H1 (cell line): ENCODE measurements around the gene LRBA. TPM values are rescaled to one million over a fixed set of nuclear protein-coding genes. Genes with fewer than 3 reads are reported as not detected.

Experiments used
- CTCF ChIA-PET: fragments of 300-600 bp; sonication (Branson Sonifier 250); formaldehyde crosslinking; loops from one replicate; lab custom pipeline; 2021; ENCODE audit not compliant: partially characterized antibody; lab: Charles Lee
- POLR2A ChIA-PET: fragments of 300-600 bp; sonication (Branson Sonifier 250); formaldehyde crosslinking; loops from one replicate; lab custom pipeline; 2021; ENCODE audit warnings: inconsistent platforms; ENCODE audit not compliant: partially characterized antibody; lab: Charles Lee
- DNase-seq, 2 experiments: peaks; one replicate each; pipeline versions ENCODE4 v3.0.0 to v3.0.0-alpha.2; 2010 to 2022; ENCODE audit warnings: low spot score in 2 of 2, low read depth in 1 of 2, mixed read lengths in 1 of 2
- FAIRE-seq: peaks from 2 replicates; lab custom pipeline; 2011; peaks lifted over from hg19 to GRCh38; lab: Jason Lieb, UNC
- H2AFZ ChIP-seq: 2 replicates; pipeline ENCODE4 v1.8.1; 2012; ENCODE audit warnings: low read length, inconsistent platforms
- H2AK5ac ChIP-seq: 2 replicates; pipeline ENCODE4 v1.6.1; 2013; ENCODE audit warnings: low read depth, low read length
- H2BK120ac ChIP-seq: replicated peaks from 2 replicates; pipeline ENCODE3; 2013; ENCODE audit warnings: low read depth, low read length, inconsistent platforms
- H2BK12ac ChIP-seq: 2 replicates; pipeline ENCODE4 v1.6.1; 2013; ENCODE audit warnings: low read depth, low read length
- H2BK15ac ChIP-seq: 2 replicates; pipeline ENCODE4 v1.6.1; 2013; ENCODE audit warnings: low read length
- H2BK20ac ChIP-seq: 2 replicates; pipeline ENCODE4 v1.6.1; 2013; ENCODE audit warnings: low read length
- H2BK5ac ChIP-seq: 2 replicates; pipeline ENCODE4 v1.6.1; 2013; ENCODE audit warnings: low read depth, low read length
- H3K14ac ChIP-seq: 2 replicates; pipeline ENCODE4 v1.6.1; 2013; ENCODE audit warnings: inconsistent platforms; ENCODE audit not compliant: insufficient read length
- H3K18ac ChIP-seq: 2 replicates; pipeline ENCODE4 v1.6.1; 2013; ENCODE audit warnings: low read length; ENCODE audit errors: extremely low read depth
- H3K23ac ChIP-seq: 2 replicates; pipeline ENCODE4 v1.6.1; 2013; ENCODE audit warnings: inconsistent platforms; ENCODE audit not compliant: insufficient read length
- H3K23me2 ChIP-seq: 2 replicates; pipeline ENCODE4 v1.6.1; 2013; ENCODE audit warnings: low read depth, low read length
- H3K27ac ChIP-seq: 2 replicates; pipeline ENCODE4 v1.6.1; 2011; ENCODE audit warnings: low read depth, low read length, inconsistent platforms
- H3K27me3 ChIP-seq, 4 experiments: replicated peaks in 1 of 4; 1 replicate in 1 of 4; 2 replicates in 3 of 4; pipeline versions ENCODE4 v1.6.1 to v1.8.1; 2011 to 2013; ENCODE audit warnings: low read length in 3 of 4, mild to moderate bottlenecking in 3 of 4, inconsistent platforms in 2 of 4, mixed read lengths in 2 of 4, moderate library complexity in 1 of 4; ENCODE audit not compliant: control insufficient read depth in 3 of 4, insufficient read depth in 3 of 4; ENCODE audit errors: extremely low read depth in 1 of 4
- H3K36me3 ChIP-seq, 4 experiments: 2 replicates each; pipeline versions ENCODE4 v1.6.1 to v1.8.1; 2011 to 2013; ENCODE audit warnings: mild to moderate bottlenecking in 4 of 4, low read length in 3 of 4, moderate library complexity in 2 of 4, control low read depth in 1 of 4, inconsistent platforms in 1 of 4; ENCODE audit not compliant: insufficient read depth in 4 of 4, control insufficient read depth in 2 of 4
- H3K4ac ChIP-seq: replicated peaks from 2 replicates; pipeline ENCODE3; 2013; ENCODE audit warnings: low read length, low read depth, mixed read lengths, inconsistent platforms; ENCODE audit not compliant: insufficient read length
- H3K4me1 ChIP-seq, 4 experiments: replicated peaks in 1 of 4; 1 replicate in 1 of 4; 2 replicates in 3 of 4; pipeline versions ENCODE4 v1.6.1 to v1.8.1; 2011 to 2013; ENCODE audit warnings: low read length in 3 of 4, inconsistent platforms in 2 of 4, mixed read lengths in 1 of 4; ENCODE audit not compliant: insufficient read depth in 4 of 4, control insufficient read depth in 3 of 4
- H3K4me2 ChIP-seq, 2 experiments: 2 replicates each; pipeline versions ENCODE4 v1.6.1 to v1.8.1; 2011 to 2013; ENCODE audit warnings: low read depth in 2 of 2, low read length in 2 of 2, control low read depth in 1 of 2, inconsistent platforms in 1 of 2, mild to moderate bottlenecking in 1 of 2; ENCODE audit not compliant: insufficient read depth in 1 of 2
- H3K4me3 ChIP-seq, 4 experiments: fragments of 200-600, 300-600 bp in 1 of 4; sonication (generic), shearing (Covaris generic), sonication (Bioruptor Twin) in 1 of 4; 2 replicates each; pipeline versions ENCODE4 v1.5.1 to v1.8.1; 2011 to 2016; ENCODE audit warnings: low read length in 4 of 4, low read depth in 3 of 4, control low read depth in 2 of 4, inconsistent platforms in 2 of 4, mild to moderate bottlenecking in 2 of 4, mixed read lengths in 1 of 4, moderate library complexity in 1 of 4; ENCODE audit not compliant: insufficient read depth in 2 of 4; ENCODE audit errors: extremely low read depth in 1 of 4
- H3K56ac ChIP-seq: replicated peaks from 2 replicates; pipeline ENCODE3; 2013; ENCODE audit warnings: low read depth, mild to moderate bottlenecking, mixed read lengths, low read length, inconsistent platforms; ENCODE audit not compliant: insufficient read length
- H3K79me1 ChIP-seq: 2 replicates; pipeline ENCODE4 v1.6.1; 2013; ENCODE audit warnings: low read depth, low read length, control low read depth
- H3K79me2 ChIP-seq, 2 experiments: 2 replicates each; pipeline versions ENCODE4 v1.6.1 to v1.8.1; 2012 to 2013; ENCODE audit warnings: low read length in 2 of 2, mild to moderate bottlenecking in 2 of 2, inconsistent platforms in 1 of 2; ENCODE audit not compliant: insufficient read depth in 2 of 2, control insufficient read depth in 1 of 2
- H3K9ac ChIP-seq, 4 experiments: replicated peaks in 1 of 4; 1 replicate in 1 of 4; 2 replicates in 3 of 4; pipeline versions ENCODE4 v1.6.1 to v1.8.1; 2011 to 2013; ENCODE audit warnings: low read depth in 3 of 4, low read length in 3 of 4, control low read depth in 2 of 4, mild to moderate bottlenecking in 2 of 4, moderate library complexity in 2 of 4, inconsistent platforms in 1 of 4; ENCODE audit errors: extremely low read depth in 1 of 4
- H3K9me3 ChIP-seq, 2 experiments: 2 replicates each; pipeline versions ENCODE4 v1.6.1 to v1.8.1; 2012 to 2013; ENCODE audit warnings: mild to moderate bottlenecking in 2 of 2, moderate library complexity in 2 of 2, control low read depth in 1 of 2, inconsistent platforms in 1 of 2, low read depth in 1 of 2, low read length in 1 of 2, mixed read lengths in 1 of 2; ENCODE audit not compliant: insufficient read depth in 2 of 2
- H4K20me1 ChIP-seq, 2 experiments: replicated peaks in 1 of 2; 2 replicates each; pipeline versions ENCODE3 to v1.8.1; 2011 to 2013; ENCODE audit warnings: inconsistent platforms in 2 of 2, low read length in 2 of 2, mild to moderate bottlenecking in 1 of 2; ENCODE audit not compliant: insufficient read depth in 2 of 2, control insufficient read depth in 1 of 2
- H4K5ac ChIP-seq: 2 replicates; pipeline ENCODE4 v1.6.1; 2013; ENCODE audit warnings: low read length, low read depth, mixed read lengths, inconsistent platforms; ENCODE audit not compliant: insufficient read length
- H4K8ac ChIP-seq: 2 replicates; pipeline ENCODE4 v1.8.0; 2013; ENCODE audit warnings: mild to moderate bottlenecking, moderate library complexity, low read length, inconsistent platforms; ENCODE audit not compliant: insufficient read depth; ENCODE audit errors: extremely low read depth
- H4K91ac ChIP-seq: replicated peaks from 2 replicates; pipeline ENCODE3; 2013; ENCODE audit warnings: low read length, mixed read lengths, inconsistent platforms; ENCODE audit not compliant: insufficient read length
- CTBP2 ChIP-seq: IDR thresholded peaks from 2 replicates; pipeline ENCODE4 v1.7.0; 2011; ENCODE audit warnings: borderline replicate concordance, mild to moderate bottlenecking, moderate library complexity, mixed read lengths, low read length; ENCODE audit not compliant: insufficient read depth, insufficient read length
- EGR1 ChIP-seq: IDR thresholded peaks from 2 replicates; pipeline ENCODE4 v1.6.1; 2011; ENCODE audit warnings: low read depth, low read length, borderline replicate concordance
- JUN ChIP-seq: IDR thresholded peaks from 2 replicates; pipeline ENCODE4 v1.6.1; 2011; ENCODE audit warnings: low read depth, mild to moderate bottlenecking, improper control_type of control experiment, low read length
- JUND ChIP-seq: IDR thresholded peaks from 2 replicates; pipeline ENCODE4 v1.6.1; 2011; ENCODE audit warnings: mild to moderate bottlenecking, improper control_type of control experiment, low read length
- KDM4A ChIP-seq: IDR thresholded peaks from one replicate; pipeline ENCODE4 v1.7.1; 2012; ENCODE audit warnings: low read depth, mild to moderate bottlenecking, moderate library complexity, low read length, inconsistent platforms; ENCODE audit not compliant: severe bottlenecking
- NANOG ChIP-seq: IDR thresholded peaks from 2 replicates; pipeline ENCODE4 v1.6.1; 2011; ENCODE audit warnings: low read length, low read depth, mild to moderate bottlenecking, inconsistent platforms; ENCODE audit not compliant: insufficient read depth, poor library complexity, severe bottlenecking
- RAD21 ChIP-seq, 2 experiments: IDR thresholded peaks in 1 of 2; conservative IDR thresholded peaks in 1 of 2; 2 replicates each; pipeline ENCODE4 v1.6.1; 2011; ENCODE audit warnings: low read depth in 2 of 2, low read length in 2 of 2, improper control_type of control experiment in 1 of 2, inconsistent platforms in 1 of 2, mild to moderate bottlenecking in 1 of 2, moderate library complexity in 1 of 2
- SIRT6 ChIP-seq: IDR thresholded peaks from one replicate; pipeline ENCODE4 v1.7.1; 2012; ENCODE audit warnings: low read length, inconsistent platforms
- SIX5 ChIP-seq: IDR thresholded peaks from 2 replicates; pipeline ENCODE4 v1.6.1; 2011; ENCODE audit warnings: mild to moderate bottlenecking, low read depth, low read length
- TBP ChIP-seq: IDR thresholded peaks from 2 replicates; pipeline ENCODE4 v1.6.1; 2011; ENCODE audit warnings: low read depth, low read length, improper control_type of control experiment
- TEAD4 ChIP-seq: IDR thresholded peaks from 2 replicates; pipeline ENCODE4 v1.6.1; 2012; ENCODE audit warnings: low read depth, low read length, inconsistent platforms, mixed read lengths
- WGBS, 2 experiments: shearing (Covaris generic) in 1 of 2; methylation state at CpG; one replicate each; pipeline versions ENCODE4 v1.1.6 to v1.1.7; 2013 to 2015; ENCODE audit warnings: low lambda C conversion rate in 2 of 2, mixed read lengths in 2 of 2, inconsistent platforms in 1 of 2, low coverage in 1 of 2, missing lambda C conversion rate in 1 of 2; ENCODE audit not compliant: insufficient replicate concordance in 2 of 2, insufficient coverage in 1 of 2, insufficient read length in 1 of 2; ENCODE audit errors: extremely low coverage in 1 of 2, missing lambda C conversion rate in 1 of 2; 5-methylcytosine and 5-hydroxymethylcytosine counted together
- polyA plus RNA-seq, 7 experiments: library from polyadenylated mRNA; depleted of rRNA in 3 of 7; stranded (reverse) in 5 of 7; unstranded in 2 of 7; fragments of >200 nt in 5 of 7; fragments of 200-250 nt in 2 of 7; gene quantifications; 1 replicate in 5 of 7; 2 replicates in 1 of 7; 4 replicates in 1 of 7; pipeline versions ENCODE4 v1.2.1 to v1.2.3, GENCODE V29; 2011 to 2013; ENCODE audit warnings: missing spikeins in 2 of 7, mixed read lengths in 2 of 7
- total RNA-seq: library from RNA; stranded (reverse); fragmentation: NEBNext Ultra II Directional; extraction: Animal tissue kit (Norgen Biotek cat#: 25700); gene quantifications from 2 replicates; pipeline ENCODE4 v1.2.1, GENCODE V29; 2021

The LRBA gene
- total and polyA plus RNA-seq, 2 of the 8 experiments (the other 6 are each of a cell fraction or from before 2014, with no cell fraction given) = 54.6 to 83.2 TPM

DNA sequence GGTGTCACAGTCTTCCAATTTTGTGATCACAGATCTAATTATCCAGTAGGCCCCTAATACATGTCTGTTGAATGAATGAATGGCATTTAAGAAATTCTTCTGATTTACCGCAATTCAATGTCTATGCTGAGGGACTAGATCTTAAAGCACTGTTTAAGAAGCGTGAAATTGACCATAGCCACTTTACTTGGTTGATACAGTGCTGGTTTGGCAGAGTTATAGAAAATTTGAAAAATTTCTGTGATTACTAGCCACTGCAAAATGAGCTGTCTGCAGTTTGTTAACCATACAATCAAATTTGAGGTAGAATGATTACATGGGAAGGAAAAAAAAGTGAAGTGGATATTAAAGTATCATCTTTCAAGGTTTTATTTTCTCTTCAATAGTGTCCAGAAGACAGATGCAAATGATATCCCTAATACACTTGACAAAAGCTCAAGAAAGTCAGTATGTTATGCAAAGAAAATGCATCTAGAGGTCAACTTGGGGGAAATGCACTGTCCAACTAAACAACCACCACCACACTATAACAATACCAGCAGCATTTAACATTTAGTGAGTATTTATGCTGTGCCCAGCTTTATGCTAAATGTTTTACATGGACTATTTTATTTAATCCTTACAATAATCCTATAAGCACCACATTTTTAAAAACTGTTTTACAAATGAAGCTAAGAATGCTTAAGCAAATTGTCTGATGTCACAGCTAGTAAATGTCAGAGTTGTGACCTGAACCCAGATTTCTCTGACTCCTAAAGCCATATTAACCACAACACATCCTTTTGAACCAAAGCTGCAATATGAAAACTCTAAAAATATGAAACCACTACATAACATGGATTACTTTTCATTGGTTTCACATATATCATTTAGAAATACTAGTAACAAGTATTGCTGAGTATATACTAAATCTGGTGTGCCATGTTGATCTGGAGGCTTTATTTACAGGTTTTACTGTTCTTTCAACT lies 651.1 kb downstream of the LRBA start:
- H4K20me1 ChIP-seq = no peaks in the 10 kb centered on the region
- no peaks in the 10 kb centered on the region for H3K79me1 ChIP-seq
- no peak overlapping the region for H3K56ac ChIP-seq
- H2BK20ac ChIP-seq = no peak overlapping the region
- no peaks in the 10 kb centered on the region for H3K36me3 ChIP-seq
- no peaks in the 10 kb centered on the region for H3K23me2 ChIP-seq
- FAIRE-seq (no peak), DNase-seq (no peak)
- H3K4me1 ChIP-seq = peaks cover 3 to 8% (median 5%) of the 10 kb centered on the region in 4 experiments; a peak in 6 of 7 replicates
- no peak overlapping the region for H4K91ac ChIP-seq
- POLR2A ChIA-PET = interaction anchor here (1.3 kb wide), 1 partner anchor 8 kb away, joined by 3 read pairs; no protein-coding TSS in a partner anchor
- H2AK5ac ChIP-seq = no peak overlapping the region
- H3K27me3 ChIP-seq = peaks cover 3 to 17% (median 10%) of the 10 kb centered on the region in 4 experiments; a peak in 6 of 7 replicates
- H3K4me2 ChIP-seq = no peak overlapping the region
- no peak overlapping the region for H3K18ac ChIP-seq
- H2BK12ac ChIP-seq = no peak overlapping the region
- no peak overlapping the region for H2BK15ac ChIP-seq
- H3K9ac ChIP-seq = no peak overlapping the region
- H2BK5ac ChIP-seq = no peak overlapping the region
- H3K23ac ChIP-seq = no peak overlapping the region
- no peak overlapping the region for H3K4ac ChIP-seq
- H3K9me3 ChIP-seq = no peaks in the 10 kb centered on the region
- no peaks in the 10 kb centered on the region for H3K79me2 ChIP-seq
- H4K8ac ChIP-seq = no peak overlapping the region
- CTCF ChIA-PET = interaction anchor here (1.0 to 1.5 kb wide), 4 partner anchors 11 to 503 kb away, joined by 3 to 4 read pairs (median 4); no protein-coding TSS in a partner anchor
- 40% methylated on average over 2 of the region's 2 CpGs; no CpG with 5 or more reads in 1 of the 2 experiments for WGBS, 2 experiments
- H3K4me3 ChIP-seq = no peak overlapping the region
- no peak overlapping the region for H3K14ac ChIP-seq
- no peak overlapping the region for H2BK120ac ChIP-seq
- H3K27ac ChIP-seq = no peak overlapping the region
- no peak overlapping the region for H2AFZ ChIP-seq
- H4K5ac ChIP-seq = no peak overlapping the region
- TF ChIP-seq TBP (no peak), JUND (no peak), SIRT6 (no peak), KDM4A (no peak), SIX5 (no peak), TEAD4 (no peak), NANOG (no peak), RAD21 (IDR thresholded peaks at IDR 0.05 in 1 of 2, conservative IDR thresholded peaks at IDR 0.05 in 1 of 2; ENCODE audit: low read depth in 2 of 2, low read length in 2 of 2) (no peak), EGR1 (no peak), JUN (no peak), CTBP2 (no peak)
